ENCODE measurements around the gene MYBPH.

MYBPH gene

DNA sequence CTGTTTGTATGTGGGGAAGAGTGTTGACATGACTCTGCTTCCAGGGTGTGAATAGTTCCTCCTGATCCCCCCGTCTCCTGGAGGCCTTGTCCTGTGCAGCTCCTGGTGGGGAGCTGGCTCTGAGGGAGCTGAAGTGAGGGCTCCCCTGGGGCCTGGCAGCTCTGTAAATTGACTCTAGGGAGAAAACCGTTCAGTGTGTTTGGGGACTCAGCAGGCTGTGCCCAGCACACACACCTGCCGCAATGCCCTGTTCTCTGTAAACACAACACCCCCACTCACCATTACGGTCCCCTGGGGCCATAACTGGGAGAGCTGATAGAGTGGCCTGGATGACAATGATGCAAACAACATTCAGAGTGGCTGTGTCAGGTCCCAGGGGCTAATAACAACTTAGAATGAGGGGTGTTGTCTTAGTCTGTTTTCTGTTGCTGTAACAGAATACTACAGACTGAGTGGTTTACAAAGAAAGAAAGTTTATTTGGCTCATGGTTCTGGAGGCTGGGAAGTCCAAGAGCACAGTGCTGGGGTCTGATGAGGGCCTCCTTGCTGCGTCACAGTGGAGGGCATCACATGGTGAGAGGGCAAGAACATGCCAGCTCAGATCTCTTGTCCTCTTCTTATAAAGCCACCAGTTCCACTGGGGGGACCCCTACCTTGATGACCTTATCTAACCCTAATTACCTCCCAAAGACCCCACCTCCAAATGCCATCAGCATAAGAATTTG lies 32.8 kb downstream of the MYBPH start:
- Mint-ChIP-seq H3K27ac (no peak overlapping the region), H3K36me3 (no peaks in the 10 kb centered on the region), H3K4me3 (no peak overlapping the region), H3K9me3 (no peaks in the 10 kb centered on the region), H3K4me1 (no peaks in the 10 kb centered on the region)
- no peak for DNase-seq (ENCODE audit: low spot score in 2 of 2)
- ATAC-seq, result no peak

DNA sequence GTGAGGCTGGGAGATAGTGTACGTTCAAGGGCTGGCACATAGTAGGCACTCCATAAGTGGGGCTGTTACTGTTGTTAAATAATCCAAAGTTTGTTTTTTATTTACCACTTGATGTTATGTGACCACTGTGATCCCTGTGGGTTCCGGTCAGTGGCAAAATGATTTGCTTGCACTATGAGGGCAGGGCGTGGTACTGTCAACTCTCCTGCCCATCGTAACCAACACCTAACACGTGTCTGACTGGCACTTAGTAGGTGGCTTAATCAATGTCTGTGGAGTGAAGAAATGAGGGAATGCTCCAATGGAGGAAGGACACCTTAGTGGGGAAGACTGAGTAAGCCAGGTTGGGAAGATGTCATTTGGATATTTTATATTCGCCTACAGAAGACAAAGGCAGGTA lies 33.5 kb downstream of the MYBPH start:
- no peaks in the 10 kb centered on the region for H3K9me3 Mint-ChIP-seq
- no peak overlapping the region for H3K4me3 Mint-ChIP-seq
- no peaks in the 10 kb centered on the region for H3K4me1 Mint-ChIP-seq
- no peak overlapping the region for H3K27ac Mint-ChIP-seq
- ATAC-seq, result no peak
- no peak for DNase-seq (ENCODE audit: low spot score in 2 of 2)
- H3K36me3 Mint-ChIP-seq, result no peaks in the 10 kb centered on the region

DNA sequence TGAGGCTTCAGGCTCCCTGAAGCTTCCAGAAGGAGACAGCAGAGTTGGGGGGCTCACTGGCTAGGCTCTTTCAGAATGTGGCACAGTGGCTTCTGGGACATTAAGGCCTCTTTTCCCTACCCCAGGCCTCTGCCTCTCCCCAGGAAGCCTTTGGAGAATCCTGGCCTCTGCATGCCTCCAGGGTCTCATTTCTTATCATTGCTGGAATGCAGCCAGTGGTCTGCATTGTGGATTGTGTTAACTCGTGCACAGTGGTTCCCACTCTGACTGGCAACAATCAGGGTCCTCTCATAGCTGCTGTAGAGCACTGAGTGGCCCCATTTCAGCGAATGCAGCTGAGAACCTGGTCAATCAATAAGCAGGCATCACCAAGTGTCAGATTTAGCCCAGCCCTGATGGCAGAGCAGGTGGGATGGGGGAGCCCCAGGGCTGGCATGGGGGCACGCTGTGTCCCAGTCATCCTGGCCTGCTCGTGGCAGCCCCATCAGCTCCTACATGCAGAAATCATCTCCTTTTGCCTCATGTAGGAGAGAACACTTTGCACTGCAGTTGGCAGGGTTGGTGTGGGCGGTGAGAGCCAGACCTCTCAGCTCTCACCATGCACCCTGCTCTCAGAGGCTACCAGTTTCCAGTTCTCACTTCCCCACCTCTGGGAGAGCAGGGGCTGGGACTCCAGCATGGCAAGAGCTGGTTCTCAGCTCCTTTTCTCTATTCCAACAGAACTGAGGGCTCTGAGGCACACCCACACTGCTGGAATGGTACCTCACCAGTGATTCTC lies 34.7 kb downstream of the MYBPH start:
- ATAC-seq (no peak), DNase-seq (ENCODE audit: low spot score in 2 of 2) (no peak)
- H3K27ac Mint-ChIP-seq, result no peak overlapping the region
- peaks cover 4% of the 10 kb centered on the region for H3K4me1 Mint-ChIP-seq
- H3K9me3 Mint-ChIP-seq, result no peaks in the 10 kb centered on the region
- H3K36me3 Mint-ChIP-seq, result no peaks in the 10 kb centered on the region
- H3K4me3 Mint-ChIP-seq, result no peak overlapping the region

DNA sequence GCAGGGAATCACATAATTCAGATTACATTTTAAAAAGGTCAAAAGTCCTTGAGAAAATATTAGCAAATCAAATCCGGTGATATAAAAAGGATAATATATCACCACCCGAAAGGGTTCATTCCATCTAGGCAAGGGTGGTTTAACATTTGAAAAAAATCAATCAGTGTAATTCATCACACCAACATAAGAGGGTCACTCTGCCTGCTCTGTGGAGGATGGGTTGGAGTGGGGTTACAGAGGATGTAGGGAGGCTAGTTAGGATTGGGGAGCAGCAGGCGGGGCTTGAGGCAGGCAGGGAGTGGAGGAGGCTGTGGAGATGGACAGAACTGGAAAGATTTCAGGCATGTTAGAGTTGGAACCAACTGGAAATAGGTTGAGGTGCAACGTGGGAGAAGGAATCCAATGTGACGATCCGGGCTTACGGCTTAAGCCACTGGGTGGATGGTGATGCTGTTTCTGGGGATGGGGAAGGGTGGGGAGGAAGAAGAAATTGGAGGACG lies 35.6 kb downstream of the MYBPH start:
- ATAC-seq, result no peak

DNA sequence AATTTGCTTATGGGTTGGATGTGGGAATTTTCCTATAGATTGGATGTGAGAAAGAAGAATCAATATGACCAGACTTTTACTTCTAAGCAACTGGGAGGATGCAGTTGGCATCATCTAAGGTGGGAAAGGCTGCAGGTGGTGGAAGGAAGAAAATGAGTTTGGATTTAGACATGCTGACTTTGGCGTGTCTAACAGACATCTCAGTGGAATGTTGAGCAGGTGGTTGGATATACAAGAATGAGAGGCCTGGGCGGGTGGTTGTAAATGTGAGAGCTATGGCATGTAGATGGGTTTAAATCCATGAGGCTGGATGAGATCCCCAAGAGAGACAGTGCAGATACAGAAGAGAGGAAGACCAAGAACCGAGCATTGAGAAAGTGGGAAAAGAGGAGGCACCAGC lies 37.6 kb downstream of the MYBPH start:
- H3K27ac Mint-ChIP-seq, result no peak overlapping the region
- DNase-seq (ENCODE audit: low spot score in 2 of 2) (no peak), ATAC-seq (no peak)
- no peak overlapping the region for H3K4me3 Mint-ChIP-seq
- peaks cover 7% of the 10 kb centered on the region for H3K4me1 Mint-ChIP-seq
- H3K9me3 Mint-ChIP-seq, result no peaks in the 10 kb centered on the region
- no peaks in the 10 kb centered on the region for H3K36me3 Mint-ChIP-seq

More for the DNA sequence above, 35.6 kb downstream of the MYBPH start:
- H3K27ac Mint-ChIP-seq, result no peak overlapping the region
- H3K4me1 Mint-ChIP-seq, result peaks cover 7% of the 10 kb centered on the region
- no peaks in the 10 kb centered on the region for H3K9me3 Mint-ChIP-seq
- no peaks in the 10 kb centered on the region for H3K36me3 Mint-ChIP-seq
- no peak for DNase-seq (ENCODE audit: low spot score in 2 of 2)
- no peak overlapping the region for H3K4me3 Mint-ChIP-seq

DNA sequence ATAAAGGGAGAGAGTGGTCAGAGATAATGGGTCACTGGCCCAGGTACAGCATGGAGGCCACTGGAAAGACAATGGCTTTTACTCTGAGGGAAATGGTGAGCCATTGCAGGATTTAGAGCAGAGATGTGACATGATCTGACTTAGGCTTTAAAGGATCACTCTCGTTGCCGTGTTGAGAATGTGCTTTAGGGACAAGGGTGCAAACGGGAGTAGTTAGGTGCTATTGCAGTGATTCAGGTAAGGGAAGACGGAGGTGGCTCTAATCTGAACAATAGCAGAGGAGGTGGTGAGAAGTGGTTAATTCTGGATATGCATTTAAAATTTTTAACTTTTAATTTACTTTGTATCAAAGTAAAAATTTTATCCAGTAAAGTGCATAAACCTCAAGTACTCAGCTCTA lies 38.3 kb downstream of the MYBPH start:
- no peak for DNase-seq (ENCODE audit: low spot score in 2 of 2)
- Mint-ChIP-seq H3K36me3 (no peaks in the 10 kb centered on the region), H3K27ac (no peak overlapping the region), H3K9me3 (no peaks in the 10 kb centered on the region), H3K4me1 (peaks cover 7% of the 10 kb centered on the region), H3K4me3 (no peak overlapping the region)
- no peak for ATAC-seq

DNA sequence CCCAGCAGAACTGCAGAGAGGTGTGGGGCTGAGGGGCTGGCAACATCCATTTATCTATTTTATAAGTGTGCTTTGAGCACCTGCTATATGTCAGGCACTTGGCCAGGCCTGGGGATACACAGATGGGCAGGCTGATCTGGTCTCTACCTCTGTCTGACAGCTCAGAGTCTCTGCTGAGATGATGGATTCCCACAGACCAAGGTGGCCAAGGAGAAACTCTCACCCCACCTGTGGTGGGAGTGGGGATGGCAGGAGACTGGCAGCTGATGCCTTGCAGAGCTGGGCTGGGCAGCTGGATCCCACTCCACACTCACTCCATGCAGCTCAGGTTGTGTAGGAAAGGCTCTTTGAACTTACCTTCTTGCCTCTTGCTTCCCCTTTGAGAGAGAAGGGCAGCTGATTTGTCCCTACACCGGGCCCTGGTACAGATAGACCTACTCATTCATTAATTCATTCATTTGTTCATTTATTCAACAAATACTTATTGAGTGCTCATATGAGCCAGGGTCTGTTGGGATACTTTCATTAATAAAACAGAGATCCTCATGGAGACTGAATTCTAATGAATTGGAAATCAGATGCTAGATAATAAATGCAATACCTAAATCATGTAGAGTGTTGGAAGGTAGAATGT lies 39.1 kb downstream of the MYBPH start:
- peak; percentile 39 for ATAC-seq

DNA sequence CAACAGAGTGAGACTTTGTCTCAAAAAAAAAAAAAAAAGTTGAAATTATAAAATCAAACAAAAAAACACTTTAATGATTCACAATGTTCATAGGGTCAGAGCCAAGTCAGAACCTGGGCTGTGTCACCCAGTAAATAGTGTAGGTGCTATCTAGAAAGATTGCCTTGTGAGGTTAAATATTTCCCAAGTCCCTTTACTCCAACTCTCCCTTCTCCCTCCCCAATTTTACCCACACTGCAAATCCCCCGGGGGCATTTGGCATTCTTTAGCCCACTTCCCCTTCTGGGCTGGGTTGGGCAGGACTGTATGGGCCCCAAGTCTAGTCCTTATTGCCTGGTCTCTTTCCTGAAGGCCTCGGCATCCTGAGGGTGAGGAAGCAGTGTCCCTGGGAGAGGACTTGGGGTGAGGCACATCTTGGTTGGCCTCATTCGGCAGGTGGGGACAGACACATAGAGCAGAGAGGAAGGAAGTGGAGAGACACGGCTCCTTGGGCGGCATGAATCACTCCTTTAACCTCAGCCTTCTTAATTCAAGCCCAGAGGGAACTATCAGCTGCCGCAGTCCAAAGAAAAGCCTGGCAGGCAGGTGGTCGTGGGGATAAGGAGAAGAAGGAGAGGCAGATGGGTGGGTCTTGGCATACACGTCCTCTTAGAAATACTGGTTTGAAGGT lies 39.9 kb downstream of the MYBPH start:
- Mint-ChIP-seq H3K4me1 (peaks cover 7% of the 10 kb centered on the region), H3K9me3 (no peaks in the 10 kb centered on the region), H3K36me3 (no peaks in the 10 kb centered on the region), H3K4me3 (no peak overlapping the region), H3K27ac (no peak overlapping the region)
- DNase-seq (ENCODE audit: low spot score in 2 of 2) (no peak), ATAC-seq (peak; percentile 80)

More for the DNA sequence above, 39.1 kb downstream of the MYBPH start:
- Mint-ChIP-seq H3K36me3 (no peaks in the 10 kb centered on the region), H3K4me3 (no peak overlapping the region), H3K27ac (no peak overlapping the region), H3K9me3 (no peaks in the 10 kb centered on the region), H3K4me1 (peaks cover 7% of the 10 kb centered on the region)
- no peak for DNase-seq (ENCODE audit: low spot score in 2 of 2)

DNA sequence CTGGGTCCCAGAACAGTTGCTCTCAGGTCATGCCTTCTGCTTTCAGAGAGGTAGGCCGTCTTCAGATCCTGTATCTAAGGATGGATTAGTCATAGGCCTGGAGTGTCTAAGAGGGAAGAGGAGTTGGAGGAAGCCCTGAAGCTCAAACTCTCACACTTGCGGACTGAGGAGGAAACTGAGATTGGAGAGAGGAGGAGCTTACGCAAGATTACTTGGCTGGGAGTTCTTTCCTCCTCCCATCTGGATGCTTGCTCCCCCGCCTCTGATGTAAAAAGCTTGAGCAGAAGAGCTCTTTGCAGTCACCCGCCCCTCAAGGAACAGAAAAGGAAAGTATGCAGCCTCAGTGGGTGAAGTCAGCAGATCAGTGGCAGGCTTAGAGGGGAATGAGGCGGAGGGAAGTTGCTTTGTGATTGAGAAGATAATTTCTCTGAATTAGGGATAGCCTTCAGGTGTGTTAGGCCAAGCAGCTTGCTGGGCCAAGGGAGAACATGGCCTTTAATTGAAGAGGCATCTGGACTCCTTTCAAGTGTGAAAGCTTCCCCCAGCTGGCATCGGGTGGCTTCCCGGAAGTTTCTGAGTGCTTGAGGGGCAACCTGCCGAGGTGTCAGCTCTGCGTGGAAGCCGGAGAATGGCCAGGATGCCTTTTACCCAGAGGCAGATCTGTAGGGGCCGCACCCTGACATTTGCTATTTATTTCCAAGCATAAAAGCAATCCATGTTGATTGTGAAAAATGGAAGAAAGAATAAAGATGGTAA lies 41.5 kb downstream of the MYBPH start:
- DNase-seq (ENCODE audit: low spot score in 2 of 2) (no peak), ATAC-seq (no peak)
- H3K4me1 Mint-ChIP-seq, result peaks cover 7% of the 10 kb centered on the region
- no peak overlapping the region for H3K4me3 Mint-ChIP-seq
- no peak overlapping the region for H3K27ac Mint-ChIP-seq
- no peaks in the 10 kb centered on the region for H3K36me3 Mint-ChIP-seq
- H3K9me3 Mint-ChIP-seq, result no peaks in the 10 kb centered on the region

DNA sequence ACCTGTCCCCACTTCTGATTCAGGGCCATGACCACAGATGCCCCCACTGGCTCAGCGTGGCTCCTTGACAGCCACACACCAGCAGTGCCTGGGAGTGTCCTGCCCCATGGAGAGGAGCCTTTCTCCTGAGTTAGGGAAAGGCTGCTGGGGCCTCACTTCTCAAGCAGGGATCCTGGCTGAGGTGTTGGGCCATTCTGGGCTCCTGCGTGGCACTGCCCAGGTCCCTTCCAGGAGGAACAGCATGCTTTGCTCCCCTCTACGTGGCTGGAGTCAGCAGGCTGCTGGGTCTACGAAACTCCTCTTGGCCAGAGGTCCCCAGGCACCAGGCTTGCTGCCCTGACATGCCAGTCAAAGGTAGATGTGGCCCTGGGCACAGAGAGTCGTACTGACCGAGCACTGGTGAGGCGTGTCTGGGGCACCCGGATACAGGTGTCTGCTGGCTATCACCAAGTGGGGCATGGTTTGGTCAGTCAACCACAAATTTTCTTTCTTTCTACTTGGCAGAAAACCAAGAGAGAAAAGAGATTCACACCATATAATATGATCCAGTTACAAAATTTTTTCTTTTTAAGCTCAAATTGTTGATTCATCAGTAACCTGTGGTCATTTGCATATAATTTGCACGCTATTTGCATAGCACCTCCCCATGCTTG lies 44.0 kb downstream of the MYBPH start:
- DNase-seq (ENCODE audit: low spot score in 2 of 2) (no peak), ATAC-seq (no peak)
- H3K27ac Mint-ChIP-seq, result no peak overlapping the region
- H3K36me3 Mint-ChIP-seq, result no peaks in the 10 kb centered on the region
- no peaks in the 10 kb centered on the region for H3K9me3 Mint-ChIP-seq
- H3K4me3 Mint-ChIP-seq, result no peak overlapping the region
- H3K4me1 Mint-ChIP-seq, result peaks cover 24% of the 10 kb centered on the region

DNA sequence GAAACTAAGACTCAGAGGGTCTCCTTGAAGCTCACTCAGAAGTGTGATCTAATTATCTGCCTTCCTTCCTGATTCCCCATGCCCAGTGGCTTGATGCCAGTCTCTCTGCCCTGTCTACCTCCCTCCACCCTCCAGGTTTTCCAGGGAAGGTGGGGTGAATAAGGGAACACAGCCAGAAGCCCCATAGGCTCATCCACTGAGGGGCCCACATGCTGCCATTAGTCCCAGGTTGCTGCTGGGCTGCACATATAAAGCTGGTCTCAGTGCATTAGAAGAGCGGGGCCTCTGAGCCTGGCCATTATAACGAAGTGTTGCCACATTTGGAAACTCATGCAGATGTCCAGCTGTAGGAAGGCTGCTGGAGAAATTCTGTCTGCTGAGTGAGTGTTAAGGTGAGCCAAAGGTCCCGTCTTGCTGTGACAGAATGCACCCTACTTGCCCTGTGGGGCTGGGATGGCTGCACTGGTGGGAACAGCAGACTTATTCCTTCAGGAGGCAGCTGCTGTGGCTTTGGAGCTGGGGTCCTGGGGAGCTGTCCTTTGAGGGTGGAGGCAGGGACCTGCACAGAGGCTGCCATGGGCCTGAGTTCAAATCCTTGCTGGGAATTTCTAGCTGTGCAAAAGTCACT lies 45.2 kb downstream of the MYBPH start:
- H3K4me3 Mint-ChIP-seq, result no peak overlapping the region
- H3K9me3 Mint-ChIP-seq, result no peaks in the 10 kb centered on the region
- no peak overlapping the region for H3K27ac Mint-ChIP-seq
- no peaks in the 10 kb centered on the region for H3K36me3 Mint-ChIP-seq
- DNase-seq (ENCODE audit: low spot score in 2 of 2) (no peak), ATAC-seq (no peak)
- H3K4me1 Mint-ChIP-seq, result peaks cover 18% of the 10 kb centered on the region

DNA sequence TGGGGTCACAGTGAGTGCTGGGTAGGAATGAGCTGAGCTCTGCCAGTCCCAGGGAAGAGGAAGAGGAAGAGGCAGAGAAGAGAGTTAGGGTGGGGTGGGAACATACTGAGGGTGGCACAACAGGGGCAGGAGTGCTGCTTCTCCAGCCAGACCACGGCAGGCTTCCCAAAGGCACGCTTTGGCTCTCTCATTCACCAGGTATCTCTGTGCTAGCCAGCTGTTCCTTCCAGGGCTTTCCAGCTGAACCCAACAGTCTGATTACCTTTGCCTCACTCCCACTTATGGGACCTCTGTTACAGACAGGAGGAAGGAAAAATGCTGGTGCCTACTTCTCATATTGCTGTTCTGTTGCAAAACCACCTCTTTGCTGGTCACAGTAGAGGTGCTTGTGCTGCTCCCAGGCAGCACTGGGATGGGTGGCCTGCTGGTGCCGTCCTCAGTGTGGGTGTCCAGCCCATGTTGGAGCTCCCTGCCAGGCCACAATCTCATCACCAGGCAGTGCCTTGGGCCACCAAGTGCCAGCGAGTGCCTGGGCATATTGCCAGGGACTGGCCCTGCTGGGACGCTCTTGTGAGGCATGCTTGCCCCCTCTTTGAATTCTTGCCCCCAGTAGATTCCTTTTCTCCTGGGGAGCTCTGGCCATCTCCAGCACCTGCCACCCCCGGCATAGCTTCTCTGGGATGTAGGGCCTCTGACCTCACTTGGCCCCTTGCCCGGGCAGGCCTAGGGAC lies 46.0 kb downstream of the MYBPH start:
- Mint-ChIP-seq H3K27ac (no peak overlapping the region), H3K9me3 (no peaks in the 10 kb centered on the region), H3K36me3 (no peaks in the 10 kb centered on the region), H3K4me1 (peaks cover 18% of the 10 kb centered on the region), H3K4me3 (no peak overlapping the region)
- ATAC-seq (peak; percentile 9), DNase-seq (ENCODE audit: low spot score in 2 of 2) (no peak)

DNA sequence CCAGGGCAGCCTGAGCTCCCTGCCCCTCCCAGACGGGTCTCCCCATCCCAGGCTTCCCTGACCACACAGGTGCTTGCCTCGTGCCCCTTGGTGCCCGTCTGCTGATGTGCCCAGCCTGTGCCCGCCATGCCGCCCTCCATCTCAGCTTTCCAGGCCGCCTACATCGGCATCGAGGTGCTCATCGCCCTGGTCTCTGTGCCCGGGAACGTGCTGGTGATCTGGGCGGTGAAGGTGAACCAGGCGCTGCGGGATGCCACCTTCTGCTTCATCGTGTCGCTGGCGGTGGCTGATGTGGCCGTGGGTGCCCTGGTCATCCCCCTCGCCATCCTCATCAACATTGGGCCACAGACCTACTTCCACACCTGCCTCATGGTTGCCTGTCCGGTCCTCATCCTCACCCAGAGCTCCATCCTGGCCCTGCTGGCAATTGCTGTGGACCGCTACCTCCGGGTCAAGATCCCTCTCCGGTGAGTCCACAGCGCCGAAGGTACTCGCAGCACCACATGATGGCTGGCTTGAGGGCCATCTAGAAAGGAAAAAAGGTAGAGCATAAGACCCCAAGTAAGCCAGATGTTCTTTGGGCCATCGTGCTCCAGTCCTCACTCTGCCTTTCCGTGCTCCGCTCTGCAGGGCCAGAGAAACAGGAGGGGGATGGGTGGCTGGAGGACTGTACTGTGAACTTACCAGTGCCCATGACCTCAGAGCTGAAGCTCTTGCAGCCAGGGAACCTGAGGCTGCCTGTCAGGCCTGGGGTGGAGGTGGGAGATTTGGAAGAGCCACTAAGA lies 46.7 kb downstream of the MYBPH start:
- no peak for DNase-seq (ENCODE audit: low spot score in 2 of 2)
- ATAC-seq, result no peak

More for the DNA sequence above, 46.7 kb downstream of the MYBPH start:
- no peaks in the 10 kb centered on the region for H3K9me3 Mint-ChIP-seq
- no peaks in the 10 kb centered on the region for H3K36me3 Mint-ChIP-seq
- H3K4me1 Mint-ChIP-seq, result peaks cover 18% of the 10 kb centered on the region
- no peak overlapping the region for H3K4me3 Mint-ChIP-seq
- no peak overlapping the region for H3K27ac Mint-ChIP-seq
